ENCODE results near the gene PFDN5.
"Not testable (repeated sequence)": the region's sequence is repeated elsewhere in the genome, so short reads cannot be mapped to it uniquely, and the experiment has no call there.

The PFDN5 gene

GRCh38 chr12:53328043-53328435, 32.7 kb downstream of the PFDN5 start:
- no peak for DNase-seq

DNA sequence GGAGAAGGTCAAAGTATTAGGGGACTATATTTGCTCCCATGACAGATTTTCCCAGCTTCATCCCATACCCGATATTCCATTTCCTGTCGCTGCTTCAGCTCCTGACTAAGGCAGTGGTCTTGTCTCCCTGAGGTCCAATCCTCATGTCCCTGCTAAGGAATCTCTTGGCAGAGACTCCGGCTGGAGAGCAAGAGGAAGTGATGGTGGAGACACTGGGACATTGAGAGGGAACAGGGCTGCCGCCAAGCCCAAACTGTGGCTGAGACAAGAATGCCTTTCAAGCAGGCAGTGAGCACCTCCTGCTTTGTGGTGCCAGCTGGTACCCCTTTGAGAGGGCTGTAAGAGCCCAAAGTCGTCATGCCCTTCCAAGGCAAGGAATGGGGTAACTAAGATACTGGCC, 35.3 kb downstream of the PFDN5 start:
- DNase-seq, result no peak

GRCh38 chr12:53332339-53332738, 37.0 kb downstream of the PFDN5 start:
- DNase-seq, result not testable (repeated sequence)

DNA sequence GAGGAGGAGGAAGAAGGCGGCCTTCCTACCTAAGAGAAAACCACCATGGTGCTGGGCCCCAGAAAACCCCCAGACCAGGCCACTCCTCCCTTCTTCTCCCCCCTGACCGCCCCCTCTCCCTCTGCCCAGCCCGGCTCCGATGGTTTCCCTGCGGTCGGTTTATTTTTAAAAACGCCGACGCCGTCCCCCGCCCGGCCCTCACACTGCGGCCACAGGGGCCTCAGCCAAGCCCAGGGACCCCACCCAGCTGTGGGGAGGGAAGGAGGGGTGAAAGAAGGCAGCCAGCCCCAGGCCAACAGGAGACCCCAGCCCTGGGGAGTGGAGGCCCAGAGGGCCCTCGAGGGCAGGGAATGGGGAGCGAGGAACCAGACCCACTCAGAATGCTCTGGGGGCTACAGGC, 37.4 kb downstream of the PFDN5 start:
- DNase-seq, result no peak

- DNase-seq, result no peak
Measured at GRCh38 chr12:53333289-53333688, 37.9 kb downstream of the PFDN5 start.

GRCh38 chr12:53333845-53334244, 38.5 kb downstream of the PFDN5 start:
- DNase-seq, result no peak

- DNase-seq, result no peak
Measured at GRCh38 chr12:53334822-53335221, 39.5 kb downstream of the PFDN5 start.

GRCh38 chr12:53336181-53336681, 40.9 kb downstream of the PFDN5 start, which contains the start of gene SP7:
Gene SP7, minus strand, starts transcription at chr12:53336354. Its CDS starts 708 bp downstream, at chr12:53335646.
- no peak for DNase-seq

GRCh38 chr12:53338017-53338416, 42.7 kb downstream of the PFDN5 start:
- no peak for DNase-seq

GRCh38 chr12:53338916-53339315, 43.6 kb downstream of the PFDN5 start:
- no peak for DNase-seq

- DNase-seq, result no peak
Measured at GRCh38 chr12:53340398-53340797, 45.1 kb downstream of the PFDN5 start.

- DNase-seq, result no peak
Measured at GRCh38 chr12:53343449-53343848, 48.1 kb downstream of the PFDN5 start.

GRCh38 chr12:53343969-53344368, 48.6 kb downstream of the PFDN5 start:
- no peak for DNase-seq

DNA sequence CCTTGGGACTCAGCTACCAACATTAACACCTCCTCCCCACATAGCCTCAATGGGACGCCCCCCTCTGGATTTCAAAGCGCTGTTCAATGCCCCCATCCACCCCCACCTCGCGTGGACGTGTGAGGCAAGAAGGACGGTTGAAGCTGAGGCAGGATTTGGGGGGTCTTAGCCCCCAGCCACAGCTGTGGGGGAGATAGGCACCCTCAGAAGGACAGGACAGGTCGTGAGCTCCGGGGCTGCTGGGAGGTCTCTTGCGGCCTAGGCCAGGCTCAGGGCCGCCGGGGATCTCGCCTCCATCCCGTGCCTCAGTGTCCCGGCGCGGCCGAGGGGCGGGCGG, 49.1 kb downstream of the PFDN5 start:
- no peak for DNase-seq

GRCh38 chr12:53344824-53345485, 49.6 kb downstream of the PFDN5 start:
- peak; percentile 80 for DNase-seq

DNA sequence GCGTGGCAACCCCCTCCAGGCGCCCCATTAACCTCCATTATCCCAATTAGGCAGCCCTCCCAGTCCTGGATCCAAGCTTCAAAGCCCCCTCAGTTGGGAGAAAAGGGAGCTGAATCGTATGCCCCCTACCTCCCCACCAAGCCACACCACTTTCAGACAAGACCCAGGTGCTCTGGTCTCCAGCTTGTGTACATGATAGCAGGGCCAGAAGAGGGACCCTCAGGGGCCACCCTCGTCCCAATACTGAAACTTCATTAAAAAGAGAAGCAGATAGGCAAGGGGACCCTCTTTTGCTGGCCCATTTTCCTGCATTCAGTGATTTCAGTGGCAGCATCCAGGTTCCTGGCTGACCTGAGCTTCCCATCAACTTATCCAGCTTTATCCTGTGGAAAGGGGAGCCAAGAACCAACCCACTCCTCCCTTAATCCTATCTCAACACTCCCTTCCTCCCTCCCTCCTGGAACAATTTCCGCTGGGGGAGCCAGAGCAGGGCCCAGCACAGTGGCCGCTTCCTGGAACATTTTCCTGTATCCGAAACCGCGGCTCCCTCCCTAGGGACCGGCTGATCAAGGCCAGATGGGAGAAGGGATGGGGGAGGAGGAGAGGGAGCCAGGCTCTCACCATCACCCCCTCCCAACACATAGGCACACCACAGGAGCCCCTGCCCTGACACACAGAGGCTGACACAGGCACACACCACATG, 50.3 kb downstream of the PFDN5 start:
- DNase-seq, result peak; percentile 92

- no peak for DNase-seq
Measured at GRCh38 chr12:53346491-53346890, 51.1 kb downstream of the PFDN5 start.

GRCh38 chr12:53347905-53348304, 52.6 kb downstream of the PFDN5 start:
- no peak for DNase-seq
